Measurements from ENCODE around the gene MYO1B.

Gene MYO1B

GRCh38 chr2:191328150-191328809, 83.1 kb downstream of the MYO1B start:
- TF ChIP-seq, protein P1, sequence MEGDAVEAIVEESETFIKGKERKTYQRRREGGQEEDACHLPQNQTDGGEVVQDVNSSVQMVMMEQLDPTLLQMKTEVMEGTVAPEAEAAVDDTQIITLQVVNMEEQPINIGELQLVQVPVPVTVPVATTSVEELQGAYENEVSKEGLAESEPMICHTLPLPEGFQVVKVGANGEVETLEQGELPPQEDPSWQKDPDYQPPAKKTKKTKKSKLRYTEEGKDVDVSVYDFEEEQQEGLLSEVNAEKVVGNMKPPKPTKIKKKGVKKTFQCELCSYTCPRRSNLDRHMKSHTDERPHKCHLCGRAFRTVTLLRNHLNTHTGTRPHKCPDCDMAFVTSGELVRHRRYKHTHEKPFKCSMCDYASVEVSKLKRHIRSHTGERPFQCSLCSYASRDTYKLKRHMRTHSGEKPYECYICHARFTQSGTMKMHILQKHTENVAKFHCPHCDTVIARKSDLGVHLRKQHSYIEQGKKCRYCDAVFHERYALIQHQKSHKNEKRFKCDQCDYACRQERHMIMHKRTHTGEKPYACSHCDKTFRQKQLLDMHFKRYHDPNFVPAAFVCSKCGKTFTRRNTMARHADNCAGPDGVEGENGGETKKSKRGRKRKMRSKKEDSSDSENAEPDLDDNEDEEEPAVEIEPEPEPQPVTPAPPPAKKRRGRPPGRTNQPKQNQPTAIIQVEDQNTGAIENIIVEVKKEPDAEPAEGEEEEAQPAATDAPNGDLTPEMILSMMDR (IDR thresholded peaks at IDR 0.05; ENCODE audit: low read depth, low read length): no peak
- no peak overlapping the region for H3K4me3 ChIP-seq (replicated peaks in 1 of 2; ENCODE audit: low read depth in 2 of 2, low read length in 2 of 2)
- DNase-seq (ENCODE audit: low read depth in 2 of 2): no peak

DNA sequence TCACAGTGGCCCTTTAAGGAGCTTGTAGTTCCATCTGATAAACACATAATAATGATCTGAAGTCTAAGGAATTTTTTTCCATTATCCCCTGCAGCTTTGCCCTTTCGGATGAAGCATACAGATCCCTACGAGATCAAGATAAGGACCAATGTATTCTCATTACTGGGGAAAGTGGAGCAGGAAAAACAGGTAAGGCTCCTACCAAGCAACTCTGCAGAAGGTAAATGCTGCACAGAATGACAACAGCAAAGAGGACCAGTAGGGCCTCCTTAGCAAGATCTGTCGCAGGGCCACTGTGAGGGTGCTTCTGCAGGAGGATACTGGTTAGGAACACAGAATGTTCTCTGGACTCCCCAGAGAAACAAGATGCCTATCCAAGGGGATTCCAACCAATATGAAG, 84.6 kb downstream of the MYO1B start:
- DNase-seq (ENCODE audit: low read depth in 2 of 2): no peak
- TF ChIP-seq, protein P1 (IDR thresholded peaks at IDR 0.05; ENCODE audit: low read depth, low read length): no peak
- no peak overlapping the region for H3K4me3 ChIP-seq (replicated peaks in 1 of 2; ENCODE audit: low read depth in 2 of 2, low read length in 2 of 2)

- DNase-seq (ENCODE audit: low read depth in 2 of 2): peak; percentile 77 to 94
- no peak overlapping the region for H3K4me3 ChIP-seq (replicated peaks in 1 of 2; ENCODE audit: low read depth in 2 of 2, low read length in 2 of 2)
- TF ChIP-seq, protein P1 (IDR thresholded peaks at IDR 0.05; ENCODE audit: low read depth, low read length): no peak
These were observed 88.7 kb downstream of the MYO1B start for GRCh38 chr2:191333911-191334357.

GRCh38 chr2:191335875-191336464, 90.8 kb downstream of the MYO1B start:
- TF ChIP-seq, protein P1 (IDR thresholded peaks at IDR 0.05; ENCODE audit: low read depth, low read length): no peak
- no peak for DNase-seq (ENCODE audit: low read depth in 2 of 2)

DNA sequence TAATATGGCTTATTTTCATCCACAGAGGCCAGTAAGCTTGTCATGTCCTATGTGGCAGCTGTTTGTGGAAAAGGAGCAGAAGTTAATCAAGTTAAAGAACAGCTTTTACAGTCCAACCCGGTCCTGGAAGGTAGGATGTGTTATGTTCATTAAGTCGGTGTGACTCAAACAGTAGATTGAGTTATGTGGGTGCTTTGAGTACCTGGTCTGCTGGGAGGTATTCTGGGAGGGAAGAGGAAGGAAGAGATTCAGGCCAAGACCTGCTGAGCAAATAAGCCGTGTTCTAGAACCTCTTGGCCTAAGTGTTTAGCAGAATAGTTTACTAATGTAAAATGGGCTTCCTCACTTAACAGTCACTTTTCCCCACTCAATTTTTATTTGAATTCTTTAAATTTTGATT, 96.2 kb downstream of the MYO1B start:
- DNase-seq (ENCODE audit: low read depth in 2 of 2): no peak
- TF ChIP-seq, protein P1 (IDR thresholded peaks at IDR 0.05; ENCODE audit: low read depth, low read length): no peak
- H3K4me3 ChIP-seq (replicated peaks in 1 of 2; ENCODE audit: low read depth in 2 of 2, low read length in 2 of 2): no peak overlapping the region

More at GRCh38 chr2:191335875-191336464, 90.8 kb downstream of the MYO1B start:
- no peak overlapping the region for H3K4me3 ChIP-seq (replicated peaks in 1 of 2; ENCODE audit: low read depth in 2 of 2, low read length in 2 of 2)

DNA sequence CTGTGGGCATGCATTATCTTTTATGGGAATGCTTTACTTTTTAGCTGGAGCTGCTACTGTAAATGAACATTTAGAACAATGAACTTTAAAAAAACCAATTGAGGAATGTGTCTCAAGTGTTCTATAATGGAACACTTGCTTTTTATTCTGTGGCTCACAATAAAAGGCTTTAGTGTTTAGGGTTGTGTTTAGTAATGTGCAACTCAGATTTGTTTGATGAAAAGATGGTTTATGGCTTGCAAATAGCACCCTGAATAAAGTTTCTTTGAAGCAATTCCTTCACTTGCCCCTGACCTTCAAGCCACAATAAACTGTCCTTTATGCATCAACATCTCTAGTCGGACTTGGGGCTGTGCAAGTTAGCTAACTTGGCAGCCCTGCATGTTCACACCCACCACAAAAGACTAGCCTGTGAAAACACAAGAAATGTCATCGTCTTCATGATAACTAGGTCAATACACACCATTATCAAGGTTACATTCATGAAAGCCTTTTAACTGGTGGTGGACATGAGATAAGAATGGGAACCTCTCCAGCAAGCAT, 98.7 kb downstream of the MYO1B start:
- TF ChIP-seq, protein P1 (IDR thresholded peaks at IDR 0.05; ENCODE audit: low read depth, low read length): no peak

More for the DNA sequence above, 98.7 kb downstream of the MYO1B start:
- no peak overlapping the region for H3K4me3 ChIP-seq (replicated peaks in 1 of 2; ENCODE audit: low read depth in 2 of 2, low read length in 2 of 2)
- DNase-seq (ENCODE audit: low read depth in 2 of 2): no peak
